Measurements from ENCODE around the gene ZNF2. TPM values are rescaled to one million over a fixed set of nuclear protein-coding genes. Genes with fewer than 3 reads are reported as not detected.
A peak's percentile ranks its signal among the peaks of the same experiment; 100 is the strongest.

Gene ZNF2
- total RNA-seq, 2 experiments from 2014 or later = 4.4 to 4.8 TPM

GRCh38 chr2:95215018-95215612, 49.5 kb downstream of the ZNF2 start:
- ChIA-PET POLR2A (no interaction called here), CTCF (interaction anchor here (0.9 kb wide), 1 partner anchor 11 kb away, joined by 3 read pairs; no protein-coding TSS in a partner anchor)
- H3K4me3 Mint-ChIP-seq = no peak overlapping the region
- H3K27ac Mint-ChIP-seq = no peak overlapping the region
- H3K9me3 Mint-ChIP-seq = peaks cover 85% of the 10 kb centered on the region
- no peak for DNase-seq
- H3K27me3 Mint-ChIP-seq = no peaks in the 10 kb centered on the region
- H3K36me3 Mint-ChIP-seq (ENCODE audit: low read depth) = peaks cover 69% of the 10 kb centered on the region
- no peaks in the 10 kb centered on the region for H3K4me1 Mint-ChIP-seq

GRCh38 chr2:95220449-95220848, 54.8 kb downstream of the ZNF2 start:
- no peak overlapping the region for H3K27ac Mint-ChIP-seq
- H3K27me3 Mint-ChIP-seq = no peaks in the 10 kb centered on the region
- H3K4me3 Mint-ChIP-seq = no peak overlapping the region
- DNase-seq = no peak
- POLR2A ChIA-PET = no interaction called here
- peaks cover 26% of the 10 kb centered on the region for H3K36me3 Mint-ChIP-seq (ENCODE audit: low read depth)
- CTCF ChIA-PET = no interaction called here
- H3K9me3 Mint-ChIP-seq = peaks cover 74% of the 10 kb centered on the region
- no peaks in the 10 kb centered on the region for H3K4me1 Mint-ChIP-seq

GRCh38 chr2:95225658-95226057, 60.0 kb downstream of the ZNF2 start:
- no peaks in the 10 kb centered on the region for H3K27me3 Mint-ChIP-seq
- ChIA-PET CTCF (interaction anchor here (0.9 kb wide), 1 partner anchor 11 kb away, joined by 3 read pairs; no protein-coding TSS in a partner anchor), POLR2A (no interaction called here)
- peaks cover 40% of the 10 kb centered on the region for H3K9me3 Mint-ChIP-seq
- H3K4me1 Mint-ChIP-seq = no peaks in the 10 kb centered on the region
- H3K4me3 Mint-ChIP-seq = no peak overlapping the region
- H3K27ac Mint-ChIP-seq = no peak overlapping the region
- H3K36me3 Mint-ChIP-seq (ENCODE audit: low read depth) = peaks cover 5% of the 10 kb centered on the region
- DNase-seq = no peak

GRCh38 chr2:95231723-95232122, 66.1 kb downstream of the ZNF2 start:
- no peaks in the 10 kb centered on the region for H3K36me3 Mint-ChIP-seq (ENCODE audit: low read depth)
- peak; percentile 17 for DNase-seq
- CTCF ChIA-PET = interaction anchor here (1.0 to 1.4 kb wide), 2 partner anchors 43 to 109 kb away, joined by 3 to 4 read pairs; partner anchors contain the start of gene MRPS5
- H3K27ac Mint-ChIP-seq = no peak overlapping the region
- H3K4me1 Mint-ChIP-seq = no peaks in the 10 kb centered on the region
- no peak overlapping the region for H3K4me3 Mint-ChIP-seq
- peaks cover 12% of the 10 kb centered on the region for H3K9me3 Mint-ChIP-seq
- POLR2A ChIA-PET = no interaction called here
- H3K27me3 Mint-ChIP-seq = no peaks in the 10 kb centered on the region

GRCh38 chr2:95232232-95232631, 66.6 kb downstream of the ZNF2 start:
- no peak overlapping the region for H3K27ac Mint-ChIP-seq
- no peaks in the 10 kb centered on the region for H3K4me1 Mint-ChIP-seq
- H3K27me3 Mint-ChIP-seq = no peaks in the 10 kb centered on the region
- CTCF ChIA-PET = interaction anchor here (1.0 to 1.4 kb wide), 2 partner anchors 44 to 110 kb away, joined by 3 to 4 read pairs; partner anchors contain the start of gene MRPS5
- POLR2A ChIA-PET = no interaction called here
- H3K36me3 Mint-ChIP-seq (ENCODE audit: low read depth) = no peaks in the 10 kb centered on the region
- no peak overlapping the region for H3K4me3 Mint-ChIP-seq
- peaks cover 12% of the 10 kb centered on the region for H3K9me3 Mint-ChIP-seq
- DNase-seq = no peak

Other genes with a start within 250 kb of the ZNF2 start
- gene MAL, start 140.1 kb upstream of the ZNF2 start, total RNA-seq = 100 to 1,000 TPM; 237 to 339 TPM
- 10 to 100 TPM; 70.3 to 71.7 TPM for gene MRPS5, start 44.0 kb upstream of the ZNF2 start, total RNA-seq
- 10 to 100 TPM; 11.4 to 11.6 TPM for gene ZNF514, start 6.0 kb upstream of the ZNF2 start, total RNA-seq
- 1 to 10 TPM; 3.6 to 4.0 TPM for gene ZNF892, start 41.7 kb downstream of the ZNF2 start, total RNA-seq
- gene PROM2, start 108.6 kb downstream of the ZNF2 start, total RNA-seq = under 1 TPM; 0.08 to 0.42 TPM
- gene KCNIP3, start 131.5 kb downstream of the ZNF2 start, total RNA-seq = not detected
- gene FAHD2A, start 236.9 kb downstream of the ZNF2 start, total RNA-seq = 10 to 100 TPM; 34.3 to 35.9 TPM

Measured in activated CD4-positive, alpha-beta T cell treated with anti-CD3 and anti-CD28 coated beads, Interleukin-2, amount 10 ng/mL, durations not matched to agents 7 days and 5 days (primary cell).